Measurements from ENCODE around the gene HNRNPF.

The HNRNPF gene

GRCh38 chr10:43392748-43393147, 16.2 kb downstream of the HNRNPF start:
- no peak overlapping the region for H3K4me3 ChIP-seq (ENCODE audit: low read depth, low read length)
- TF ChIP-seq POLR2A (IDR thresholded peaks at IDR 0.05; ENCODE audit: extremely low read depth, insufficient read length) (no peak), CTCF (IDR thresholded peaks at IDR 0.05; ENCODE audit: low read depth, low read length) (no peak), MYC (IDR thresholded peaks at IDR 0.05; ENCODE audit: low read depth, low read length) (no peak)
- TF ChIP-seq, protein P1, sequence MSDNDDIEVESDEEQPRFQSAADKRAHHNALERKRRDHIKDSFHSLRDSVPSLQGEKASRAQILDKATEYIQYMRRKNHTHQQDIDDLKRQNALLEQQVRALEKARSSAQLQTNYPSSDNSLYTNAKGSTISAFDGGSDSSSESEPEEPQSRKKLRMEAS (IDR thresholded peaks at IDR 0.05; ENCODE audit: low read depth, low read length), result no peak
- DNase-seq (ENCODE audit: low read depth), result no peak

DNA sequence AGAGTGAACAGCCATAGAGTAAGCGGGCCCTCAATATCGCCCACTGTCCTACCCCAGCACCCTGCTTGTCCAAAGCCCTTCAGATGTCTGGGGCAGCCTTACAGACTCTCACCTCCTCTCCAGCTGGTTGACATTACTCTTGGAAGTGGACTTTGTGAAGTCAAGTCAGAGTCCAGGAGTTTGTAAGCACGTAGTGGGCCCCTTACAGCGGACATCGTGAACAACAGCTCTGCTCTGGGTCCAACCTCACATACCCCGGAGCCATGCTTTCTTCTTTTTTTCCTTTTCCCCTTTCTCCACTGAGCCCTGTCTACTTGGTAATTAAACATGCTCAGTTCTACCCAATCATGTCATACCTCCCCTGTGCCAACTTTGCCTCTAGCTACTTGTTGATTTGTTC, 17.5 kb downstream of the HNRNPF start:
- TF ChIP-seq CTCF (IDR thresholded peaks at IDR 0.05; ENCODE audit: low read depth, low read length) (no peak), POLR2A (IDR thresholded peaks at IDR 0.05; ENCODE audit: extremely low read depth, insufficient read length) (no peak), MYC (IDR thresholded peaks at IDR 0.05; ENCODE audit: low read depth, low read length) (no peak)
- TF ChIP-seq, protein P1 (IDR thresholded peaks at IDR 0.05; ENCODE audit: low read depth, low read length), result no peak
- H3K4me3 ChIP-seq (ENCODE audit: low read depth, low read length), result no peak overlapping the region
- DNase-seq (ENCODE audit: low read depth), result no peak

DNA sequence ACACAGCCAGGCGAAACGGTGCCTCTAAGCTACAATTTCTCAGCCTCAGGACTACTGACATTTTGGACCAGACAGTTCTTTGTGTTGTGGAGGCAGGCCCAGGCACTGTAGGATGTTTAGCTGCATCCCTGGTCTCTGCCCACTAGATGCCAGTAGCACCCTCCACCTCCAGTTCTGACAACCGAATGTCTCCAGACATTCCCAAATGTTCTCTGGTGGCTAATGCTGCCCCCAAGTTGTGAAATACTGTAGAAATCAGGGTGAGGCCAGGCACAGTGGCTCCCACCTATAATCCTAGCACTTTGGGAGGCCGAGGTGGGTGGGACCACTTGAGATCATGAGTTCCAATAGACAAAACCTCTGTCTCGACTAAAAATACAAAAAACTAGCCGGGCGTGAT, 18.2 kb downstream of the HNRNPF start:
- DNase-seq (ENCODE audit: low read depth), result no peak
- no peak overlapping the region for H3K4me3 ChIP-seq (ENCODE audit: low read depth, low read length)
- no peak for TF ChIP-seq POLR2A (IDR thresholded peaks at IDR 0.05; ENCODE audit: extremely low read depth, insufficient read length)
- TF ChIP-seq, protein P1 (IDR thresholded peaks at IDR 0.05; ENCODE audit: low read depth, low read length), result no peak
- TF ChIP-seq CTCF (IDR thresholded peaks at IDR 0.05; ENCODE audit: low read depth, low read length), result peak; percentile 31
- no peak for TF ChIP-seq MYC (IDR thresholded peaks at IDR 0.05; ENCODE audit: low read depth, low read length)

DNA sequence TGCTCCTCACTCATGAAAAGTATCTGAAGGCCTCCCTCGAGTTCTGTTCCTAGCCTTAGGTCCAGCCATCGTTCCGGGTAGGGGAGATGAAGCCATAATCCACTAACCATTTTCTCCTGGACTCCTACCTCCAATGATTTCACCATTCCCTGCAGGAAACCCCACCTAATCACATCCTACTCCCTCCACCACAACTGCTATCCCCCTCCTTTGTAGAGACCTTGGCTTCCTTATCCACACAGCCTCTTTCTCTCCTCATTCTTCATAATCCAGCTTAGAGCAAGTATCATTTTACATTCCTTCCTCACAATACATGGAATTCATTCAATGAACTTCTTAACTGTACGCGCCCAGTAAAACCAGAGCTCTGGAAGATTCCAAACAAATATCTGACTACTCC, 18.7 kb downstream of the HNRNPF start:
- DNase-seq (ENCODE audit: low read depth), result no peak
- no peak for TF ChIP-seq CTCF (IDR thresholded peaks at IDR 0.05; ENCODE audit: low read depth, low read length)
- TF ChIP-seq, protein P1 (IDR thresholded peaks at IDR 0.05; ENCODE audit: low read depth, low read length), result no peak
- TF ChIP-seq MYC (IDR thresholded peaks at IDR 0.05; ENCODE audit: low read depth, low read length), result no peak
- TF ChIP-seq POLR2A (IDR thresholded peaks at IDR 0.05; ENCODE audit: extremely low read depth, insufficient read length), result no peak
- H3K4me3 ChIP-seq (ENCODE audit: low read depth, low read length), result no peak overlapping the region

GRCh38 chr10:43389867-43390266, 19.1 kb downstream of the HNRNPF start:
- no peak for DNase-seq (ENCODE audit: low read depth)
- TF ChIP-seq, protein P1 (IDR thresholded peaks at IDR 0.05; ENCODE audit: low read depth, low read length), result no peak
- TF ChIP-seq POLR2A (IDR thresholded peaks at IDR 0.05; ENCODE audit: extremely low read depth, insufficient read length) (no peak), MYC (IDR thresholded peaks at IDR 0.05; ENCODE audit: low read depth, low read length) (no peak), CTCF (IDR thresholded peaks at IDR 0.05; ENCODE audit: low read depth, low read length) (no peak)
- H3K4me3 ChIP-seq (ENCODE audit: low read depth, low read length), result no peak overlapping the region

DNA sequence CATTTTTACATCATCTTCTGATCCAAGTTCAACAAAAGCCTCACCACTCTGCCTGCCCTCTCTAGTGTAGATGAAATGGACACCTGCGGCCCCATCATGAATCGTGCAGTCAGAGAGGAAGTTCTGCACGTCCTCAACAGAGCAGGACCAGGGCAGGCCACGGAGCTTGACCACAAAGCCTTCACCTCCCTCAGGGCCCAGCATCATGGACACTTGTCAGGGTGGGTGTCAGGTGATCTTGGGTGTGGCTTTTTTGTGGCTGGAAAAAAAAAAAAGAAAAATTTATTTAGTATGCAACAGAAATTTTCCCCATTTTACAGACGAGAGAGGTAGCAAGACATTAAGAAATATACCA, 21.3 kb downstream of the HNRNPF start:
- TF ChIP-seq CTCF (IDR thresholded peaks at IDR 0.05; ENCODE audit: low read depth, low read length) (no peak), POLR2A (IDR thresholded peaks at IDR 0.05; ENCODE audit: extremely low read depth, insufficient read length) (no peak), MYC (IDR thresholded peaks at IDR 0.05; ENCODE audit: low read depth, low read length) (no peak)
- TF ChIP-seq, protein P1 (IDR thresholded peaks at IDR 0.05; ENCODE audit: low read depth, low read length), result no peak
- no peak for DNase-seq (ENCODE audit: low read depth)
- H3K4me3 ChIP-seq (ENCODE audit: low read depth, low read length), result no peak overlapping the region
